Measurements from ENCODE around the gene TMEM150A. TPM values are rescaled to one million over a fixed set of nuclear protein-coding genes. Genes with fewer than 3 reads are reported as not detected.

Gene TMEM150A
- total and polyA plus RNA-seq, 2 of the 13 experiments (the other 11 are each of a cell fraction or from before 2014, with no cell fraction given) = 30.1 to 70.4 TPM

GRCh38 chr2:85584857-85585780 is 17.4 kb downstream of the TMEM150A start (continued):
- TF ChIP-seq, protein P1, sequence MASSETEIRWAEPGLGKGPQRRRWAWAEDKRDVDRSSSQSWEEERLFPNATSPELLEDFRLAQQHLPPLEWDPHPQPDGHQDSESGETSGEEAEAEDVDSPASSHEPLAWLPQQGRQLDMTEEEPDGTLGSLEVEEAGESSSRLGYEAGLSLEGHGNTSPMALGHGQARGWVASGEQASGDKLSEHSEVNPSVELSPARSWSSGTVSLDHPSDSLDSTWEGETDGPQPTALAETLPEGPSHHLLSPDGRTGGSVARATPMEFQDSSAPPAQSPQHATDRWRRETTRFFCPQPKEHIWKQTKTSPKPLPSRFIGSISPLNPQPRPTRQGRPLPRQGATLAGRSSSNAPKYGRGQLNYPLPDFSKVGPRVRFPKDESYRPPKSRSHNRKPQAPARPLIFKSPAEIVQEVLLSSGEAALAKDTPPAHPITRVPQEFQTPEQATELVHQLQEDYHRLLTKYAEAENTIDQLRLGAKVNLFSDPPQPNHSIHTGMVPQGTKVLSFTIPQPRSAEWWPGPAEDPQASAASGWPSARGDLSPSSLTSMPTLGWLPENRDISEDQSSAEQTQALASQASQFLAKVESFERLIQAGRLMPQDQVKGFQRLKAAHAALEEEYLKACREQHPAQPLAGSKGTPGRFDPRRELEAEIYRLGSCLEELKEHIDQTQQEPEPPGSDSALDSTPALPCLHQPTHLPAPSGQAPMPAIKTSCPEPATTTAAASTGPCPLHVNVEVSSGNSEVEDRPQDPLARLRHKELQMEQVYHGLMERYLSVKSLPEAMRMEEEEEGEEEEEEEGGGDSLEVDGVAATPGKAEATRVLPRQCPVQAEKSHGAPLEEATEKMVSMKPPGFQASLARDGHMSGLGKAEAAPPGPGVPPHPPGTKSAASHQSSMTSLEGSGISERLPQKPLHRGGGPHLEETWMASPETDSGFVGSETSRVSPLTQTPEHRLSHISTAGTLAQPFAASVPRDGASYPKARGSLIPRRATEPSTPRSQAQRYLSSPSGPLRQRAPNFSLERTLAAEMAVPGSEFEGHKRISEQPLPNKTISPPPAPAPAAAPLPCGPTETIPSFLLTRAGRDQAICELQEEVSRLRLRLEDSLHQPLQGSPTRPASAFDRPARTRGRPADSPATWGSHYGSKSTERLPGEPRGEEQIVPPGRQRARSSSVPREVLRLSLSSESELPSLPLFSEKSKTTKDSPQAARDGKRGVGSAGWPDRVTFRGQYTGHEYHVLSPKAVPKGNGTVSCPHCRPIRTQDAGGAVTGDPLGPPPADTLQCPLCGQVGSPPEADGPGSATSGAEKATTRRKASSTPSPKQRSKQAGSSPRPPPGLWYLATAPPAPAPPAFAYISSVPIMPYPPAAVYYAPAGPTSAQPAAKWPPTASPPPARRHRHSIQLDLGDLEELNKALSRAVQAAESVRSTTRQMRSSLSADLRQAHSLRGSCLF (CRISPR knock-in tag; IDR thresholded peaks at IDR 0.05; ENCODE audit: borderline replicate concordance) = no peak
- TF ChIP-seq SALL1 (CRISPR knock-in tag; IDR thresholded peaks at IDR 0.05) (peak; percentile 79), ASH2L (IDR thresholded peaks at IDR 0.05; ENCODE audit: insufficient read length, low read depth, low read length) (peak; percentile 94), SNAPC2 (CRISPR knock-in tag; IDR thresholded peaks at IDR 0.05) (peak; percentile 86; the same call in 1 of the 2 replicates), PCBP1 (IDR thresholded peaks at IDR 0.05; ENCODE audit: borderline replicate concordance, low read depth, low read length) (no peak), PAF1 (CRISPR knock-in tag; IDR thresholded peaks at IDR 0.05) (no peak), ZZZ3 (CRISPR knock-in tag; IDR thresholded peaks at IDR 0.05; ENCODE audit: borderline replicate concordance) (0 out of 2 replicates have a peak, but pooled peaks have one; percentile 90), ZKSCAN8 (CRISPR knock-in tag; IDR thresholded peaks at IDR 0.05; ENCODE audit: borderline replicate concordance) (peak; percentile 84; the same call in 1 of the 2 replicates), ZFP1 (CRISPR knock-in tag; IDR thresholded peaks at IDR 0.05) (peak; percentile 76; the same call in 1 of the 2 replicates), ZBTB1 (CRISPR knock-in tag; IDR thresholded peaks at IDR 0.05; ENCODE audit: borderline replicate concordance) (no peak), NCOA1 (CRISPR knock-in tag; IDR thresholded peaks at IDR 0.05) (peak; percentile 74; the same call in 1 of the 2 replicates), GLMP (CRISPR knock-in tag; IDR thresholded peaks at IDR 0.05; ENCODE audit: borderline replicate concordance) (no peak; the same call in 1 of the 2 replicates), HMG20B (CRISPR knock-in tag; conservative IDR thresholded peaks at IDR 0.05) (peak; percentile 45; the same call in 1 of the 2 replicates), CHCHD3 (CRISPR knock-in tag; IDR thresholded peaks at IDR 0.05) (no peak)
- TF ChIP-seq, protein P2, sequence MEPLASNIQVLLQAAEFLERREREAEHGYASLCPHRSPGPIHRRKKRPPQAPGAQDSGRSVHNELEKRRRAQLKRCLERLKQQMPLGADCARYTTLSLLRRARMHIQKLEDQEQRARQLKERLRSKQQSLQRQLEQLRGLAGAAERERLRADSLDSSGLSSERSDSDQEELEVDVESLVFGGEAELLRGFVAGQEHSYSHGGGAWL (CRISPR knock-in tag; IDR thresholded peaks at IDR 0.05) = no peak
- TF ChIP-seq, protein P3, sequence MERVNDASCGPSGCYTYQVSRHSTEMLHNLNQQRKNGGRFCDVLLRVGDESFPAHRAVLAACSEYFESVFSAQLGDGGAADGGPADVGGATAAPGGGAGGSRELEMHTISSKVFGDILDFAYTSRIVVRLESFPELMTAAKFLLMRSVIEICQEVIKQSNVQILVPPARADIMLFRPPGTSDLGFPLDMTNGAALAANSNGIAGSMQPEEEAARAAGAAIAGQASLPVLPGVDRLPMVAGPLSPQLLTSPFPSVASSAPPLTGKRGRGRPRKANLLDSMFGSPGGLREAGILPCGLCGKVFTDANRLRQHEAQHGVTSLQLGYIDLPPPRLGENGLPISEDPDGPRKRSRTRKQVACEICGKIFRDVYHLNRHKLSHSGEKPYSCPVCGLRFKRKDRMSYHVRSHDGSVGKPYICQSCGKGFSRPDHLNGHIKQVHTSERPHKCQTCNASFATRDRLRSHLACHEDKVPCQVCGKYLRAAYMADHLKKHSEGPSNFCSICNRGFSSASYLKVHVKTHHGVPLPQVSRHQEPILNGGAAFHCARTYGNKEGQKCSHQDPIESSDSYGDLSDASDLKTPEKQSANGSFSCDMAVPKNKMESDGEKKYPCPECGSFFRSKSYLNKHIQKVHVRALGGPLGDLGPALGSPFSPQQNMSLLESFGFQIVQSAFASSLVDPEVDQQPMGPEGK (CRISPR knock-in tag; IDR thresholded peaks at IDR 0.05) = peak; percentile 82
- TF ChIP-seq, protein P4, sequence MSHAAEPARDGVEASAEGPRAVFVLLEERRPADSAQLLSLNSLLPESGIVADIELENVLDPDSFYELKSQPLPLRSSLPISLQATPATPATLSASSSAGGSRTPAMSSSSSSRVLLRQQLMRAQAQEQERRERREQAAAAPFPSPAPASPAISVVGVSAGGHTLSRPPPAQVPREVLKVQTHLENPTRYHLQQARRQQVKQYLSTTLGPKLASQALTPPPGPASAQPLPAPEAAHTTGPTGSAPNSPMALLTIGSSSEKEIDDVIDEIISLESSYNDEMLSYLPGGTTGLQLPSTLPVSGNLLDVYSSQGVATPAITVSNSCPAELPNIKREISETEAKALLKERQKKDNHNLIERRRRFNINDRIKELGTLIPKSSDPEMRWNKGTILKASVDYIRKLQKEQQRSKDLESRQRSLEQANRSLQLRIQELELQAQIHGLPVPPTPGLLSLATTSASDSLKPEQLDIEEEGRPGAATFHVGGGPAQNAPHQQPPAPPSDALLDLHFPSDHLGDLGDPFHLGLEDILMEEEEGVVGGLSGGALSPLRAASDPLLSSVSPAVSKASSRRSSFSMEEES (CRISPR knock-in tag; IDR thresholded peaks at IDR 0.05) = peak; percentile 58; the same call in 1 of the 2 replicates
